ENCODE measurements around the gene NOXRED1.
"Not testable (repeated sequence)": the region's sequence is repeated elsewhere in the genome, so short reads cannot be mapped to it uniquely, and the experiment has no call there.

Gene NOXRED1

GRCh38 chr14:77424862-77425261 lies 1.5 kb upstream of the NOXRED1 start:
- H3K9me3 ChIP-seq (ENCODE audit: low read depth, low read length), result no peaks in the 10 kb centered on the region
- TF ChIP-seq EZH2 (IDR thresholded peaks at IDR 0.05), result no peak
- TF ChIP-seq FOXP2 (optimal IDR thresholded peaks at IDR 0.05; ENCODE audit: control extremely low read depth, extremely low read length, insufficient read depth), result no peak
- no peak for TF ChIP-seq POLR2AphosphoS5 (IDR thresholded peaks at IDR 0.05; ENCODE audit: borderline replicate concordance, low read depth, low read length)
- DNase-seq (ENCODE audit: low read depth, low spot score), result no peak
- no peak overlapping the region for H3K27ac ChIP-seq
- no peak overlapping the region for H3K4me3 ChIP-seq
- H3K36me3 ChIP-seq (ENCODE audit: insufficient read depth, low read length), result peaks cover 30% of the 10 kb centered on the region; the same call in 1 of the 2 replicates
- no peak overlapping the region for H3K9ac ChIP-seq (ENCODE audit: insufficient read length)

GRCh38 chr14:77421201-77421600 lies 2.1 kb downstream of the NOXRED1 start:
- no peak for DNase-seq (ENCODE audit: low read depth, low spot score)
- no peak for TF ChIP-seq FOXP2 (optimal IDR thresholded peaks at IDR 0.05; ENCODE audit: control extremely low read depth, extremely low read length, insufficient read depth)
- no peak for TF ChIP-seq EZH2 (IDR thresholded peaks at IDR 0.05)
- no peak for TF ChIP-seq POLR2AphosphoS5 (IDR thresholded peaks at IDR 0.05; ENCODE audit: borderline replicate concordance, low read depth, low read length)
- Histone ChIP-seq H3K36me3 (ENCODE audit: insufficient read depth, low read length) (no peaks in the 10 kb centered on the region; the same call in 1 of the 2 replicates), H3K4me3 (no peak overlapping the region), H3K9ac (ENCODE audit: insufficient read length) (no peak overlapping the region), H3K27ac (no peak overlapping the region), H3K9me3 (ENCODE audit: low read depth, low read length) (no peaks in the 10 kb centered on the region)

GRCh38 chr14:77416836-77417235 lies 6.5 kb downstream of the NOXRED1 start:
- Histone ChIP-seq H3K9ac (ENCODE audit: insufficient read length) (no peak overlapping the region), H3K27ac (no peak overlapping the region), H3K9me3 (ENCODE audit: low read depth, low read length) (no peaks in the 10 kb centered on the region), H3K4me3 (no peak overlapping the region), H3K36me3 (ENCODE audit: insufficient read depth, low read length) (no peaks in the 10 kb centered on the region)
- DNase-seq (ENCODE audit: low read depth, low spot score), result no peak
- TF ChIP-seq FOXP2 (optimal IDR thresholded peaks at IDR 0.05; ENCODE audit: control extremely low read depth, extremely low read length, insufficient read depth) (no peak), POLR2AphosphoS5 (IDR thresholded peaks at IDR 0.05; ENCODE audit: borderline replicate concordance, low read depth, low read length) (no peak), EZH2 (IDR thresholded peaks at IDR 0.05) (no peak)

GRCh38 chr14:77416098-77416497 lies 7.2 kb downstream of the NOXRED1 start:
- not testable (repeated sequence) for H3K36me3 ChIP-seq (ENCODE audit: insufficient read depth, low read length); H3K9ac ChIP-seq (ENCODE audit: insufficient read length); H3K4me3 ChIP-seq; H3K27ac ChIP-seq; DNase-seq (ENCODE audit: low read depth, low spot score); H3K9me3 ChIP-seq (ENCODE audit: low read depth, low read length)

GRCh38 chr14:77415403-77416030 lies 7.8 kb downstream of the NOXRED1 start:
- not testable (repeated sequence) for H3K27ac ChIP-seq; H3K4me3 ChIP-seq; H3K36me3 ChIP-seq (ENCODE audit: insufficient read depth, low read length); H3K9me3 ChIP-seq (ENCODE audit: low read depth, low read length); DNase-seq (ENCODE audit: low read depth, low spot score); H3K9ac ChIP-seq (ENCODE audit: insufficient read length)

GRCh38 chr14:77409131-77409533 lies 14.2 kb downstream of the NOXRED1 start:
- DNase-seq (ENCODE audit: low read depth, low spot score), result no peak
- Histone ChIP-seq H3K27ac (no peak overlapping the region), H3K4me3 (no peak overlapping the region), H3K36me3 (ENCODE audit: insufficient read depth, low read length) (no peaks in the 10 kb centered on the region), H3K9ac (ENCODE audit: insufficient read length) (no peak overlapping the region), H3K9me3 (ENCODE audit: low read depth, low read length) (no peaks in the 10 kb centered on the region)
- TF ChIP-seq POLR2AphosphoS5 (IDR thresholded peaks at IDR 0.05; ENCODE audit: borderline replicate concordance, low read depth, low read length), result no peak
- no peak for TF ChIP-seq FOXP2 (optimal IDR thresholded peaks at IDR 0.05; ENCODE audit: control extremely low read depth, extremely low read length, insufficient read depth)
- no peak for TF ChIP-seq EZH2 (IDR thresholded peaks at IDR 0.05)

GRCh38 chr14:77407158-77407557 lies 16.2 kb downstream of the NOXRED1 start:
- Histone ChIP-seq H3K4me3 (no peak overlapping the region), H3K9me3 (ENCODE audit: low read depth, low read length) (no peaks in the 10 kb centered on the region), H3K27ac (no peak overlapping the region), H3K36me3 (ENCODE audit: insufficient read depth, low read length) (no peaks in the 10 kb centered on the region), H3K9ac (ENCODE audit: insufficient read length) (no peak overlapping the region)
- DNase-seq (ENCODE audit: low read depth, low spot score), result no peak
- TF ChIP-seq POLR2AphosphoS5 (IDR thresholded peaks at IDR 0.05; ENCODE audit: borderline replicate concordance, low read depth, low read length) (no peak), EZH2 (IDR thresholded peaks at IDR 0.05) (no peak), FOXP2 (optimal IDR thresholded peaks at IDR 0.05; ENCODE audit: control extremely low read depth, extremely low read length, insufficient read depth) (no peak)

- Histone ChIP-seq H3K27ac (no peak overlapping the region), H3K36me3 (ENCODE audit: insufficient read depth, low read length) (no peaks in the 10 kb centered on the region), H3K4me3 (no peak overlapping the region), H3K9ac (ENCODE audit: insufficient read length) (no peak overlapping the region), H3K9me3 (ENCODE audit: low read depth, low read length) (no peaks in the 10 kb centered on the region)
- TF ChIP-seq FOXP2 (optimal IDR thresholded peaks at IDR 0.05; ENCODE audit: control extremely low read depth, extremely low read length, insufficient read depth), result no peak
- TF ChIP-seq POLR2AphosphoS5 (IDR thresholded peaks at IDR 0.05; ENCODE audit: borderline replicate concordance, low read depth, low read length), result no peak
- TF ChIP-seq EZH2 (IDR thresholded peaks at IDR 0.05), result no peak
- no peak for DNase-seq (ENCODE audit: low read depth, low spot score)
Measured at GRCh38 chr14:77406718-77407117, 16.6 kb downstream of the NOXRED1 start.

- H3K9ac ChIP-seq (ENCODE audit: insufficient read length), result no peak overlapping the region
- TF ChIP-seq FOXP2 (optimal IDR thresholded peaks at IDR 0.05; ENCODE audit: control extremely low read depth, extremely low read length, insufficient read depth), result no peak
- TF ChIP-seq EZH2 (IDR thresholded peaks at IDR 0.05), result no peak
- no peak for TF ChIP-seq POLR2AphosphoS5 (IDR thresholded peaks at IDR 0.05; ENCODE audit: borderline replicate concordance, low read depth, low read length)
- no peak overlapping the region for H3K4me3 ChIP-seq
- no peaks in the 10 kb centered on the region for H3K9me3 ChIP-seq (ENCODE audit: low read depth, low read length)
- DNase-seq (ENCODE audit: low read depth, low spot score), result no peak
- no peaks in the 10 kb centered on the region for H3K36me3 ChIP-seq (ENCODE audit: insufficient read depth, low read length)
- no peak overlapping the region for H3K27ac ChIP-seq
Measured at GRCh38 chr14:77406086-77406485, 17.2 kb downstream of the NOXRED1 start.
